Cardiac muscle cell (in vitro differentiated cells and primary cell): ENCODE results near the gene ORM2. TPM values are rescaled to one million over a fixed set of nuclear protein-coding genes. Genes with fewer than 3 reads are reported as not detected.
"Not testable (repeated sequence)": the region's sequence is repeated elsewhere in the genome, so short reads cannot be mapped to it uniquely, and the experiment has no call there.

ENCODE experiments used
- DNase-seq, 2 donors: peaks; one replicate each; pipeline versions ENCODE4 v3.0.0 to v3.0.0-alpha.2; 2010 to 2017; ENCODE audit warnings: low read depth in 1 of 2, low spot score in 1 of 2
- H3K27ac ChIP-seq: fragments of 200-600 bp; sonication (generic); 2 replicates; pipeline ENCODE4 v1.5.1; 2016
- H3K27me3 ChIP-seq: fragments of 200-600 bp; sonication (generic); 2 replicates; pipeline ENCODE4 v1.6.0; 2016; ENCODE audit warnings: control low read depth
- H3K36me3 ChIP-seq: fragments of 200-600 bp; sonication (generic); 2 replicates; pipeline ENCODE4 v1.5.1; 2016; ENCODE audit warnings: control low read depth
- H3K4me1 ChIP-seq: fragments of 200-600 bp; sonication (generic); 2 replicates; pipeline ENCODE4 v1.8.1; 2017; ENCODE audit warnings: low read depth, mild to moderate bottlenecking, mixed run types
- H3K4me3 ChIP-seq: fragments of 200-600 bp; sonication (generic); 2 replicates; pipeline ENCODE4 v1.5.1; 2016; ENCODE audit warnings: mild to moderate bottlenecking
- H3K9me3 ChIP-seq: fragments of 200-600 bp; sonication (generic); 2 replicates; pipeline ENCODE4 v1.5.1; 2017; ENCODE audit warnings: low read depth, mild to moderate bottlenecking, control low read depth
- polyA plus RNA-seq: library from polyadenylated mRNA; unstranded; fragments of >200 nt; fragmentation: Nextera tagmentation; extraction: Ambion mirVana; gene quantifications from 2 replicates; pipeline ENCODE4 v1.2.1, GENCODE V29; 2016
- total RNA-seq: library from RNA; depleted of rRNA; stranded (reverse); fragments of >200 nt; gene quantifications from 2 replicates; pipeline ENCODE4 v1.2.3, GENCODE V29; 2016
- TF ChIP-seq, protein P1 (sequence below): IDR thresholded peaks from 2 replicates; pipeline ENCODE4 v1.5.1; 2012; ENCODE audit warnings: low read depth, mild to moderate bottlenecking, low read length

ORM2 gene
- total and polyA plus RNA-seq, 2 experiments from 2014 or later: not detected

DNA sequence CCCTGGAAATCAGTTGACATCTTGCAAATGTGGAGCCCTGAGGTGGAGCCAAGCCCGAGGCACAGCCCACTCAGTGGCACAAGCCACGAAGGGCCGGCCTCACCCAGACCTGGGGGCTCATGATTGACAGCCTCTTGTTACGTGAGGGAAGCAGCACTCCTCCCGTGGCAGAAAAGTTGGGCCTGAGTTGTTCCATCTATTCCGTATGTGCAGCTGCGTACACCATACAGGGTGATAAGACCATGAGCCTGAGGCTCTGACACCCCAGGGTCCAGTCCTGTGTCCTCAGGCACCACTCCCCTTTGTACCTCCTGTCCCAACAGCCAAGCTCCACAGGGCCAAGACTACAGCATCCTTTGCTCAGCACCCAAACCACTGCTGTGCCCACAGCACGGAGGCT lies 1.9 kb upstream of the ORM2 start:
- H3K9me3 ChIP-seq: no peaks in the 10 kb centered on the region
- no peaks in the 10 kb centered on the region for H3K4me1 ChIP-seq
- no peak for DNase-seq
- TF ChIP-seq, protein P1, sequence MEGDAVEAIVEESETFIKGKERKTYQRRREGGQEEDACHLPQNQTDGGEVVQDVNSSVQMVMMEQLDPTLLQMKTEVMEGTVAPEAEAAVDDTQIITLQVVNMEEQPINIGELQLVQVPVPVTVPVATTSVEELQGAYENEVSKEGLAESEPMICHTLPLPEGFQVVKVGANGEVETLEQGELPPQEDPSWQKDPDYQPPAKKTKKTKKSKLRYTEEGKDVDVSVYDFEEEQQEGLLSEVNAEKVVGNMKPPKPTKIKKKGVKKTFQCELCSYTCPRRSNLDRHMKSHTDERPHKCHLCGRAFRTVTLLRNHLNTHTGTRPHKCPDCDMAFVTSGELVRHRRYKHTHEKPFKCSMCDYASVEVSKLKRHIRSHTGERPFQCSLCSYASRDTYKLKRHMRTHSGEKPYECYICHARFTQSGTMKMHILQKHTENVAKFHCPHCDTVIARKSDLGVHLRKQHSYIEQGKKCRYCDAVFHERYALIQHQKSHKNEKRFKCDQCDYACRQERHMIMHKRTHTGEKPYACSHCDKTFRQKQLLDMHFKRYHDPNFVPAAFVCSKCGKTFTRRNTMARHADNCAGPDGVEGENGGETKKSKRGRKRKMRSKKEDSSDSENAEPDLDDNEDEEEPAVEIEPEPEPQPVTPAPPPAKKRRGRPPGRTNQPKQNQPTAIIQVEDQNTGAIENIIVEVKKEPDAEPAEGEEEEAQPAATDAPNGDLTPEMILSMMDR: no peak
- no peaks in the 10 kb centered on the region for H3K36me3 ChIP-seq
- no peaks in the 10 kb centered on the region for H3K27me3 ChIP-seq
- H3K27ac ChIP-seq: no peak overlapping the region
- no peak overlapping the region for H3K4me3 ChIP-seq

DNA sequence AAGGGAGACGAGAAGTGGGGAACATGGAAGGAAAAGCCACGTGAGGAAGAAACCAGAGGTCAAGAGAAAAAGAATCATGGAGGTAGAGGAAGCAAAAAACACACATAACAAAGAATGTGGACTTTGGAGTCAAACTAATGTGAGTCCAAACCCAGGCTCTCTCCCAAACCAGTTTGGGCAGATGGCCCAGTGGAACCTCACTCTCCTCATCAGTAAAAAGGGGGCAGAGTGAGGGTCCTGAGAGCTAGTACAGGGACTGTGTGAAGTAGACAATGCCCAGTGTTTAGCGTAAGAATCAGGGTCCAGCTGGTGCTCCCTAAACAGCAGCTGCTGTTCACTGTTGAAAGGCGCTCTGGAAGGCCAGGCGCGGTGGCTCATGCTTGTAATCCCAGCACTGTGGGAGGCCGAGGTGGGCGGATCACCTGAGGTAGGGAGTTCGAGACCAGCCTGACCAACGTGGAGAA lies 1.3 kb upstream of the ORM2 start:
- H3K36me3 ChIP-seq, DNase-seq, H3K27me3 ChIP-seq, H3K4me3 ChIP-seq, H3K9me3 ChIP-seq, H3K4me1 ChIP-seq, H3K27ac ChIP-seq: not testable (repeated sequence)

DNA sequence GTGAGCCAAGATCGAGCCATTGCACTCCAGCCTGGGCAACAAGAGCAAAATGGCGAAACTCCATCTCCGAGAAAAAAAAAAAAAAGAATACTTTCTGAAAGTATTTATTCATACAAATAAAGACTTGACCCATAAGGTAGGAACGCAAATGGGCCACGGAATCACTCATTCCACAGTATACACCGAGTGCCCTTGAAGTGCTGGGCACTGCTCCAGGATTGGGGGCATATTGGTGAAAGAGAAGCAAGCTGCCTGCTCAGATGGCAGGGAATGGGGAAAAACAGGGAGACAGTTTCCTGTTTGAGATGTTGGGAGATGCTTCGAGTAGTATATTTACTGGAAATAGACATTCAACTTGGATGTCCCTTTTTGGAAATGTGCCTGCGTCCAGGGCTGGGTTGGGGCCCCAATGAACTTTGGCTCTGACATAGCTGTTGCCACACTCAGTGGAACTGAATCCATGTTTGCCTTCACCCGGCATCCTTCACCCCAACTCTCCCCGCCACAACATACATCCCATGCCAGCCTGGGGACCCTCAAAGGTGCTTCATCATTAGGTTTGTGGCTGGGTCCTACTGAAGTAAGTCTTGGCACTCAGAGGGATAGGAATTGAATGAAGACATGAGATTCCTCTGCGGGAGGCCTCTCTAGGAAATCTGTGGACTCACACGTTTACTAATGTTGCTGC lies 588 bp upstream of the ORM2 start:
- H3K36me3 ChIP-seq, H3K4me1 ChIP-seq, DNase-seq, H3K27me3 ChIP-seq, H3K4me3 ChIP-seq, H3K27ac ChIP-seq, H3K9me3 ChIP-seq: not testable (repeated sequence)

DNA sequence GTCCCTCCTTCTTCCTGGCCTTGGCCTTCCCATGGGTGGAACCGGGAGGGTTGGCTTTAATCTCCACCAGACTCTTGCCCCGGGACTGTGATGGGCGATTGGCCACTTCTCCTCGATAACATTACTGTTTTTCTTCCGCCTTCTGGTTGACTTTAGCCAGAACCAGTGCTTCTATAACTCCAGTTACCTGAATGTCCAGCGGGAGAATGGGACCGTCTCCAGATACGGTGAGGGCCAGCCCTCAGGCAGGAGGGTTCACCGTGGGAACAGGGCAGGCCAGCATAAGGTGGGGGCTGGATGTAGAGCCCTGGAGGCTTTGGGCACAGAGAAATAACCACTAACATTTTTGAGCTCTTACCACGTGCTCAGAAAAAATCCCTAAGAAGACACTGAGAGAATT lies 967 bp downstream of the ORM2 start:
- Histone ChIP-seq H3K4me3 (no peak overlapping the region), H3K9me3 (no peaks in the 10 kb centered on the region), H3K4me1 (no peaks in the 10 kb centered on the region), H3K27ac (no peak overlapping the region), H3K36me3 (no peaks in the 10 kb centered on the region), H3K27me3 (no peaks in the 10 kb centered on the region)
- no peak for DNase-seq
- TF ChIP-seq, protein P1: no peak

DNA sequence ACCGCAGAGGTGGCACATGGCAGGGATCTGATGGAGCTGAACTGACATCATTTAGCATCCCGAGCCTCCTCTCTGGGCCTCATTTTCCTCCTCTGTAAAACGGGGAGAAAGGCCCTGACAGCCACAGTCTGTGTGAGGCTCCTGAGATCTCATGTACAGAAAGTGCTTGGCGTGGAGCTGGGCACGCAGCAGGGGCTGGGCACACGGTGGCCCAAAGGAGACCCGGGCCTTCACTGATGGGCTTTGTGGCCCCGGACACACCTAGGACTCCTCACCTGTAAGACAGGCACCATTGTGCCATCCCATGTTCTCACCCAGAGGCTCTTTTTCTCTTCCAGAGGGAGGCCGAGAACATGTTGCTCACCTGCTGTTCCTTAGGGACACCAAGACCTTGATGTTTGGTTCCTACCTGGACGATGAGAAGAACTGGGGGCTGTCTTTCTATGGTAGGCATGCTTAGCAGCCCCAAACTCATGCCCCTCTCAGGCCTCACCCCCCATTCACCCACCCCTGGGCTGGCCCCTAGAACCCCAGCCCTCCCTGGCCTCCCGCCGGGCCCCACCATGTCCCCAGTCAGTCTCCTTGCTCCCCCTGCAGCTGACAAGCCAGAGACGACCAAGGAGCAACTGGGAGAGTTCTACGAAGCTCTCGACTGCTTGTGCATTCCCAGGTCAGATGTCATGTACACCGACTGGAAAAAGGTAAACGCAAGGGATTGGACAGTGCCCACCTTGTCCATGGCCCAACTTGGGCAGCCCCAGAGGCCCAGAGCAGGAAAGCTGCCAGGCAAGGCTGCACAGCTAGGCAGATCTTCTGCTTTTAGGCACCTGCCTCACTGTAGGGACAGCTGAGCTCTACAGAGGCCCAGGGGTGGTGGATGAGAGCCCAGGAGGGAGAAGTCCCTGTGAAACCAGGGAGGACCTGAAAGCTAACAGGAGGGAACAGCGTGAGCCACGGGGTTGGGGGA lies 1.8 kb downstream of the ORM2 start:
- not testable (repeated sequence) for H3K9me3 ChIP-seq, H3K27me3 ChIP-seq, H3K4me1 ChIP-seq, H3K36me3 ChIP-seq, DNase-seq, H3K27ac ChIP-seq, H3K4me3 ChIP-seq

DNA sequence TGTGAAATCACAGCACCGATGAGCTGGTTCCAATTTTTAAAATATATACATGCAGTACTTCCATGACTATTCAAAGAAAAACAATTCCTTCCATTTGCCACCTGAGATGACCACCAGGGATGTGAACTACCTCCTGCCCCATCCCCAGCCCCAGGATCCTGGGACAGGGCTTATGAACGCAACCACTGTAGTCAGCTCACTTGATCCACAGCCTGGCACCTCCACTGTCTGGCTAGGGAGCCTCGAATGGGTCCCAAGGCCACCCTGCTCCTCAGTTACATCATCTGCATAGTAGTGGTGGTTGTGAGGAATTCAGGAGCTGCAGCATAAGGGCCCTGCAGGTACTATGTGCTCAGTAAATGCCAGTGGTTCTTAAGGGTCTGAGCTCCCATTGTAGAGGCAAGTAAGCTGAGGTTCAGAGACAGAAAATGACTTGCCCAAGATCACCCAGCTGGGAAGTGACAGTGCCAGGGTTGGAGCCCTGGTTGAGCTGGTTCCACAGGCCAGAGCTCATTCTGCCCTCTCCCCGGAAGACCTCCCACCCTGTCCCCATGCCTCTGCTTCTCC lies 2.9 kb downstream of the ORM2 start:
- H3K27ac ChIP-seq, H3K9me3 ChIP-seq, H3K36me3 ChIP-seq, DNase-seq, H3K27me3 ChIP-seq, H3K4me1 ChIP-seq, H3K4me3 ChIP-seq: not testable (repeated sequence)

DNA sequence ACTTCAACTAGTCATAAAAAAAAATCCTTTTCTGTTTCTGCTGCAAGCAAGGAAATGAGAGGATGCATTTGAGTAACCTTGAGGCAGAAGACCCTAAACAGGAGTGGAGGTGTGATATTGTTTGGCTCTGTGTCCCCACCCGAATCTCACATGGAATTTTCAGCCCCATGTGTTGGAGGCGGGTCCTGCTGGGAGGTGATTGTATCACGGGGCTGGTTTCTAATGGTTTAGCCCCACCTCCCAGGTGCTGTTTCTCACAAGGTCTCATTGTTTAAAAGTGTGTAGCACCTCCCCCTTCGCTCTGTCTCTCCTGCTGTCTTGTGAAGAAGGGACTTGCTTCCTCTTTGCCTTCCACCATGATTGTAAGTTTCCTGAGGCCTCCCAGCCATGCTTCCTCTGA lies 4.0 kb downstream of the ORM2 start:
- not testable (repeated sequence) for DNase-seq, H3K27me3 ChIP-seq, H3K4me1 ChIP-seq, H3K9me3 ChIP-seq, H3K36me3 ChIP-seq, H3K4me3 ChIP-seq, H3K27ac ChIP-seq

DNA sequence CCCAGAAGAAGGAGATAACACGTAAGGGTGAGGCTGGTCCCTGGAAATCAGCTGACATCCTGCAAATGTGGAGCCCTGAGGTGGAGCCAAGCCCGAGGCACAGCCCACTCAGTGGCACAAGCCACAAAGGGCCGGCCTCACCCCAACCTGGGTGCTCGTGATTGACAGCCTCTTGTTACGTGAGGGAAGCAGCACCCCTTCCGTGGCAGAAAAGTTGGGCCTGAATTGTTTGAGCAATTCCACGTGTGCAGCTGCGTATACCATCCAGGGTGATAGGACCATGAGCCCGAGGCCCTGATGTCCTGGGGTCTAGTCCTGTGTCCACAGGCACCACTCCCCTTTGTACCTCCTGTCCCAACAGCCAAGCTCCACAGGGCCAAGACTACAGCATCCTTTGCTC lies 4.8 kb downstream of the ORM2 start:
- Histone ChIP-seq H3K36me3 (no peaks in the 10 kb centered on the region), H3K27ac (no peak overlapping the region), H3K9me3 (no peaks in the 10 kb centered on the region), H3K4me3 (no peak overlapping the region), H3K4me1 (no peaks in the 10 kb centered on the region), H3K27me3 (no peaks in the 10 kb centered on the region)
- TF ChIP-seq, protein P1: no peak
- DNase-seq: no peak
